ENCODE data around the gene PHACTR2.

PHACTR2 gene

DNA sequence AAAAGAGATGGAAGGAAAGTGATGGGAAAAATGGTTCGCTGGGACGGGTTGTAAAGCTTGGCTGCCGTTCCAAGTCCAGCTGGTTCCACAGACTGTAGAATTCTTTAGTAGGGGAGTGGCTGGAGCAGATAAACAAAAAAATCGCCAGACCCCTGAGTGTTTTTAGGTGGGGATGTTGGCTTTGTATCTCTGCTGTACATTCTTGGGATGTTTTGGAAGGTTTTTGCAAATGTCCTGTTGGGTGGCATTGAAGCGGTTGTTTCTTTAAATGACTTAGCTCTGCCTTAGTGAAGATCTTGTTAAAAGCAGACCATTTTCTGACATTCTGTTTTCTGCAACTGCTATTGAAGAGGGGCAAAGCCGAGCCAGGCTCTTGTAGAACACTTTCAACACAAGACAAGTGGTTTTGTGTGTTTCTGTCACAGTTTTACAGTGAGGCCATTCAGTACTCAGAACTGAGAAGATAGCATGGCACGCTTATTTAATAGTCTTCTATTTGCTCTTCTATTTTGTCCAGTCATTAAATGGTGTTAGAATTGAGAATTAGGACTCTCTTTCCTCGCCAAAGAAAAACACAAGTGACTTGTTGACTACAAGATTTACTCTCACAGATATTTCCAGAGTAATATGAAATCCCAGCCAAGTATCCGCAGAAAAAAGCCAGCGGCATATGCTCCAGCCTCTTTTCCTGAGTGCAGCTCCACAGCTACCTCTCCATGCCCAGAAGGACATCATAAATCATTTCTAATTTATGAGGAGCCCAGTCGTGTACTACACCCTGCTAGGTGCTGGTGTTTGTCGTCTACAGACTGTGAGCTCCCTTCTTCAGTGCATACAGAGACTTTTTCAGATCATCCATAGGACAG, 65.8 kb downstream of the PHACTR2 start:
- no peak for DNase-seq

DNA sequence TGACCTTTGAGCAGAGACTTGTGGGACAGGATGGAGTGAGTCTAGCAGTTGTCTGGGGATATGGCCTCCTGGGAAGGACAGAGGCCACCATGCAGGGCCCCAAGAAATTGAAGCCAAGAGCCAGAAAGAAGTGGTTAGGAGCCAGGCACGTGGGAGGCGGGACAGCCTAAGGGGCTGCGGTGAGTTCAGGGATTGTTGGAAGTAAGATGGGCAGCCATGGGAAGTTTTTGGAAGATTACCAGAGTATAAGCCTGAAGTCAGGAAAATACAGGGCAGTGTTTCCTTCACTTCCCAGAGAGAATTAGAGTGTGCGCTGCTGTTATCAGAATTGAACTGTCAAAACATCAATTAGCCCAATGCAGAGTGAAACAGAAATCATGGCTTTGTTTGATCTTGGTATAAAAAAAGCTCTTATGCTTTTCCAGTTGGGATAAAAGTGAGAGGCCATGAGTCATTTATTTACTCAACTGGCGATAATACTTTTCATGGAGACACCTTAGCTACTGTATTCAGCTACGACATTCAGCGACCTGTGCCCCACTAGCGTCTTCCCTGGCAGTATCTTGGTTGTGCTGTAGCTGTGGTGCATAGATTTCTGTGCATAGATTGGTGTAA, 66.9 kb downstream of the PHACTR2 start:
- DNase-seq = no peak

DNA sequence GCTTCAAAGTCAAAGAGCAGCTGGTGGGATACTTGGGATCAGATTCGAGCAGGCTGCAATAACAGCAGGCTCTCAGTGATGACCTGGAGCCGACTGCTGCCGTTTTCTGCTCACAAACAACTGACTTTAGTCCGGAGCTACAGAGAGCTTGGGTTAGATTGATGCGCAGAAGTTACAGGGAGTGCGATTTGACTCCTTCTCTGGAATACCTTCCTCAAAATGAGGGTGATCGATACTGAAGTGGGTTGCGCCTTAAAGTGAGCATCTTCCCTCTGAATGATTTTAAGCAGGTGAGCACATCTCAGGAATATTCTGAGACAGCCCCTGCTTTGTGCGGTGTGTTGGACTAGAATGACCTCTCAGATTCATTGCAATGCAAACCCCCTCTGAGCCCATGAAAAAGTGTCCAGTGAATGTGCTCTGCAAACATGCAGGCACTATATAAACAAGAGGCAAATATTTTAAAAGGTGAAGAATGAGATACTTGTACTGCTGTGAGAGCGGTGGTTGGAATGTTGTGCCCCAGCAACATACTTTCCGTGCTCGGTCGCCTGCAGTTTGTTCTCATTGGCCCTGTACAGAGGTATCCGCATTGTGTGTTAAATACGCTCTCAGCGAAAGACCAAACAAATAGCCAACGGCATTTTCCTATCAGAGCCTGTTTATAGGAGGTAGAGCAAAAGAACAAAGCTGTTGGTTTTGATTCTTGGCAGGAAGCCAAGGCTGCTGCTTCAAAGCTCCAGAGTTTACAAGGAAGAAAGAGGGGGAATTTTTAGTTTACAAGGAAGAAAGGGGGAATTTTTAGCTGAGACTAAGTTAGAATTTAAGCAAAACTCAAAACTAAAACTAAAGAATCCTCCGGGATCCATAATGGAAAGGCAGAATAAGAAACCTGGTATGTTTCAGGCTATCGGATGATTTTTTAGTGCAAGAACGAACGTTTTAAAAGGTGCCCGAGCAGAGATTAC, 67.7 kb downstream of the PHACTR2 start:
- no peak for DNase-seq

DNA sequence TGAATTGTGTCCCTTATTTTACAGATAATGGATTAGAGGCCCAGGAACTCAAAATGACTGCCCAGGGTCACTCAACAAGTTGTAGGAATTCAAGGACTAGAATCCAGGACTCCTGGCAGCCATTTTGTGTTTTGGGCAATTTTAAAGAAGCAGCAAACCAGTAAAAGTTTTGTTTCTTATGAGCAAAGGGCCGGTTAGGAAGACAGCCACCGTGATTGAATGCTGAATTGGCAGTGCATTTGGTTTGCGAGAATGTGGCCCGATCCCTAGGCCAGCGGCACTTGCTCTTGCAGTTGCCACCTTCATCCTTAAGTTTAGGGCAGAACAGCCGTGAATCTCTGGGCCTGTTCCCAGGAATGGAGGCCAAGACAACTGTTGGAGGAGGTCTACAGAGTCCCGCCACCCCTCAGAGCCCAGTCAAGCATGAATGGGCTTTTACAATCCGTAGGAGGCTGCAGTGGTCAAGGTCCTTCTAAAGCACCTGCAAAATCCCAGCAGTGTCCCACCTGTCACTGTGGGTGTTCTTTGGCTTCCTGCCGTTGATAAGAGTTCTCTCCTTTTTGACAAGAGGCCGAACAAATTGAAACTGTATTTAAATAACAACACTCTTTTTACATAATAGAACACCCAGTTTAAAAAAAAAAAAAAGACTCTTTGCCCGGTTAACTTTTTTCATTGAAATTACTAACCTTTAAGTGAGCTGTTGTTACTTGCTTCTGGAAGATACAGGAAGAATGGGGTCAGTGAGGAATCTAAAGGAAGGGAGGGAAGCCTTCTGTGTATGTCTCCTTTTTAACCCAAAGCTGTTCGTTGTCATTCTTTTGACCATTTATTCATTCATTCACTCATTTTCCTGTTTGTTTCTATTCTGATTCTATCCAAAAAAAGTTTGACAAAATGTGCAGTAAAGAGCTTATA, 68.7 kb downstream of the PHACTR2 start:
- DNase-seq = no peak

DNA sequence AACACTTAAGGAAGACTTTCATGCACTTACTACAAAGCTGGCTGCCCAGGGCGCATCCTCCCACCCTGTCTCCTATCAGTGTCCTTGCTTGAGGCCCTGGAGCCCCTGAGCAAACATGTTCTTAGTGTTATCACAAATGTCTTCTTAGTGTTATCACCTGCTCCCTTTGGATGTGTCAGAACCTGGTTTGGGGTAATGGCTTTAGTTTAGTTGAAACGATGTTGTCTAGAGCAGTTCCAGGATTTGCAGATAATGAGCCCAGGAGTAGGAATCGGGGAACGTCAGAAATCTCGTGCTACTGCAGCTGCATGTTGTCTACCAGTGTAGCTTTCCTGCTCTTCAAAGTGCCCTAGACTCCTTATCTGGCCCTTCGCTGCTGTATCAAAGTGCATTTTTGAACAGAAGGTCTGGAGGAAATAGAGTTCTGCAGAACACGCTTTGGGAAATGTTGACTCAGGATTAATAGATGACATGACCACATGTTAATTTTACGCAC, 69.6 kb downstream of the PHACTR2 start:
- no peak for DNase-seq

DNA sequence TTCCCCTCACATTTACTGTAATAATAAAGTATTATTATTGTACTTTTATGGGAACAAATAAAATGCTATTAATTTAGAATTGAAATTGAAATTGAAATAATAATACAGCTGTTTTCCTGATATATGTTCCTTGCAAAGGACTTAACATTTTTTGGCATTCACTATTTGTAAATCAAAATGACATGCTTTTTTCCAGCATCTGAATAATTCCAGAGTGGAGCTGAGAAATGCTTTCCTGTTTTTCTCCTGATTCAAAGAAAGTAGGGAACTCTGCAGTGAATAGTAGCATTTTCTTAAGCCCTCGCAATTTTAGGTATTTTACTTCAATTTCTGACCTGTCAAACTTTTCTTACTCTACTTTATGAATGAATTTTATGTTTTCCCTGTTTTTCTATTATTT, 72.1 kb downstream of the PHACTR2 start:
- no peak for DNase-seq

DNA sequence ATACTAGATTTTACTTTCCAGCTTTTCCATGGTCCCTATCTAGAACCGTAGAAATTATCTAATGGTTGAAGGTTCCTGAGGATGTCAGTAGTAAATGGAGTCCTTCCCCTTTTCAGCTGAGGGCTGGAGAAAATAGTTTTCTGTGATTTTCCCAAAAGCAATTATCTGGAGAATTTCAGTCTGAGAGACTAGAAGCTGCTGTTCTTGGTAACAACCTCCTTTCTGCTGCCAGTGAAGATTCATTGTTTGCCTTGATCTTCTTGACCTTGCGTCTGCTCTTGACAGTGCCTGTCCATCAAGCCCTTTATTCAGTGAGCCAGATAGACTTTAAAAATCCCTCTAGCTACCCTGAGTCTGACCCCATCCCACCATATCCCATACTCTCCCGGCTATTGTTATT, 73.1 kb downstream of the PHACTR2 start:
- DNase-seq = no peak

DNA sequence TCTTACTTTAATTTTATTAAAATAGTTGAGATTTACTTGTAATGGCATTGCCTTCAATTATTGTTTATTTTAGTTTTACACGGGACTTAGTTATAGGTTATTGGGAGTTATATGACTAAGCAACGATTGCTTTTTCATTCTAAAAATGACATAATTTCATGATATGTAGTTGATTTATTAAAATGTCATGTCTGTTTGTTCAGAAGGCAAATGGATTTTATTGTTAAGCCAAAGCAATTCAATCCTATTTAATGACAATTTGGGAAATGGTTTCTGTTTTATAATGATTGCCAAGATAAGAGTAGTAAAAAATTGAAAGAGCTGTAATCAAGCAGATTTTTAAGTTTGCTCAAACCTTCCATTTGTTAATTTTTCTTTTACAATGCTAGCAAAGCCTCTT, 74.7 kb downstream of the PHACTR2 start:
- DNase-seq = no peak

DNA sequence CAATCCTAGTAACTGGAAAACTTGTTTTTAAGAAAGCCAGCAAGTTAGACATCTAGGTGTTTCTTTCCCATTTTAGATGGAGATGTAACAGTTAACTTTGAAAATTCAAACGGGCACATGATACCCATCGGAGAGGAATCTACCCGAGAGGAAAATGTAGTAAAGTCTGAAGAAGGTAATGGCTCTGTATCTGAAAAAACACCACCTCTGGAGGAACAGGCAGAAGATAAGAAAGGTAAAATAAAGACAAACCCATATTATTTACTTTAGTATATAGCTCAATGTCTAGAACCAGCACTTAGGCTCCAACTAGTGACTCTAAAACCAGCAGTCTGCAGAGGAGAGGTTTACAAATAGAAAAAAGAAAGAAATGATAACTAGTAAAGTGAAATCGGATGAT, 75.9 kb downstream of the PHACTR2 start:
- DNase-seq = no peak

DNA sequence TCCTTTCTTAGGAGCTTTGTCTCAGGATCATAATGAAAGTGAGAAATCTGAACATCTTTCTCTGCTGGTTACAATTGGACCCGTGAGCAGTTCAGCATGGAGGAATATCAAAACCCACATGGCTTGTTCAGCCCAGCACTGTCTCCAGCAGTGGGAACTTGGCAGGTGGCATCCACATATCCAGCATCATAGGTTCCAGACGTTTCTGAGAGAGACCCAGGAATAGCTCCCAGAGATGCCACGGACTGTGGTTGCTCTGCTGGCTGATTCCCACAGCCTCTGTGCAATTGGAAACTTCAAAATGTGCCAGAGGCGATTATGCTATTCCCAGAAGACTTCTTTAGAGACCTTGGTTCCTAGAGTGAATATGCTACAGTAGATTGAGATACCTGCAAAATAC, 76.4 kb downstream of the PHACTR2 start:
- DNase-seq = no peak

DNA sequence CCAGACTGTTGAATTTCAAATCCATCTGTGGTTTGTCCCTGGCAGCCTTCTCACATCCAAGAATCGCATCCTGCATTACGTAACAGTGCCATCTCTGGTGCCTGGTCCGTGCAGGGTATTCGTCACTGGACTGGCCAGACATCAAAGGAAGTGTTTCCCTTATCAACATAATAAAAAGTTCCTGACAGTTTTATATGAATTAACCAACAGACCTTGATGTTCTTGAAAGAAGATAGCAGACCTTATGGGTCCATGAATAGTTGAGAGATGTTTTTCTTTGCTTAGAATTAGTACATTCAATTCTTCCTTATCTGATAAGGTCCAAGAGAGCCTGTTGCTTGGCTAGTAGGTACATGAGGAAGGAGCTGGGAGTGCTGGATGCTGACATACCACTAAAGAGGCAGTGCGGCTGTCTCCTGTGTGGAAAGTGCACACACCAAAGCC, 77.6 kb downstream of the PHACTR2 start:
- DNase-seq = no peak

DNA sequence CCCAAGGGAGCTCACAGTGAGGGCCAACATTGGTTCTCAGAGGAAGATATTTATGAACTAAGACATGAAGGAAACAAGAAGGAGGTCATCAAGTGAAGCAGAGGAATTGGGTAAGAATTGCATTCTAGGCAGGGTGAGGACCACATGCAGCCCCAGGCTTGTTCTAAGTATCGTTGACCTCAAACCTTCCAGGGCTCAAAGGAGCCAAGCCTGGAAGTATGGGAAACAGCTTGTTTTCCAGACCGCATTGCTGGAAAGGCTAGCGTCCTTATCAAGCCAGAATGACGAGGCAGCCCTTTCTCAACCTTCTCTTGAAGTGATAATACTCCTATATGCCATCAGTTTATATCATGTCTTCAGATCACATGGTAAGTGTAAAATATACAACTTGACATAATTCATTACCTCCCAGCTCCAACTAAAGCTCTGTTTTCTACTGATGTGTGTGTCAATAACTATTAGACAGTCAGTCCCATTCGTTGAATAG, 79.6 kb downstream of the PHACTR2 start:
- no peak for DNase-seq

DNA sequence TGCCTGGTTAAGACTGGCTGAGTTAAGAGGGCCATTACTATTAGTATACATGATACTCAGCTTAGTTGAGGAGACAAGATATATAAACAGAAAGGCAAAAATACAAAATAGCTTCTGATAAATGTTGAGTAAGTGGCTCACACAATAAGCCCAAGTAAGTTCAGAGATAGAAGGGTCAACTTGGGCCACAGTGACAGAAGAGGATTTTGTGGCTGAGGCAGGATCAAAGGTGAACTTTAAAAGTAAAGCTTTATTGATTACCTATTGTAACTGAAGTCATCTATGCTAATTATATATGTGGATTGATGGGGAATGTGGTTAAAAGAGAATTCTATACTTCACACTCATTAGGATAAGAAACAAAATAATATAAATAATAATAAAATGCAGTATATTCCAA, 80.8 kb downstream of the PHACTR2 start:
- DNase-seq = no peak

DNA sequence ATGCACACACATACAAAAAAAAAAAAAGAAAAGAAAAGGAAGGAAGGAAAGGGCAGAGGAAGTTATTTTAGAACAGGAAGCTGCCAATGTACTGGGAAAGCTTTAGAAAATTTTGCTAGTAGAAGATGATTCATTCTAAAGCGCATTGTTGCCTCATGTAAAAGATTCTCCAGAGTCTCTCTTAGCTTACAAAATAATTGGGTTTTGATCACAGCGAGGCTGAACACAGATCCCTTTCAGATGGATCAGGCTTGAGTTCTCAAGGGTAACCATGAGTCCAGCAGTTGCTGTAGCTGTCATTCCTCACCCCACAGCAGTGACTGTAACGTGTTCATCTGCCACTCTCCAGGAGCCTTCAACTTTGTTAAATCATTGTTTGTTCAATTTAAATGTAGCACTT, 81.9 kb downstream of the PHACTR2 start:
- no peak for DNase-seq

DNA sequence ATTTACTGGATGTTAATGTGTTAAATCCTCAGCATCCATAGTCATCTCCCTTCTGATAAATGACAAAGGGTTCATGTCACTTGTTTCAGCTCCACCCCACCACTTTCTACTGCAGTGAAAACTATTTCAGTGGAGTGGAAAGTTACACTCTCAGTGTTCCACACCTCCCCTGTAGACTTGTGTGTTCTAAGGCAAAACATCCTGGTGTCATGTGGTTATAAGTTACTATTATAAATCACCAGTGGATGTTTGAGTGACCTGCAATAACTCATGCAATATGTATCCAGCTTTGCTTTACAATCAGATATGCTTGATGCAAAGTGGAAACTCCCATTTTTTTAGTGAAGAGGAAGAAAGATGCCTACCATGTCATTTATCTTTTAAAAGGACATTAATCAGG, 83.3 kb downstream of the PHACTR2 start:
- DNase-seq = no peak

DNA sequence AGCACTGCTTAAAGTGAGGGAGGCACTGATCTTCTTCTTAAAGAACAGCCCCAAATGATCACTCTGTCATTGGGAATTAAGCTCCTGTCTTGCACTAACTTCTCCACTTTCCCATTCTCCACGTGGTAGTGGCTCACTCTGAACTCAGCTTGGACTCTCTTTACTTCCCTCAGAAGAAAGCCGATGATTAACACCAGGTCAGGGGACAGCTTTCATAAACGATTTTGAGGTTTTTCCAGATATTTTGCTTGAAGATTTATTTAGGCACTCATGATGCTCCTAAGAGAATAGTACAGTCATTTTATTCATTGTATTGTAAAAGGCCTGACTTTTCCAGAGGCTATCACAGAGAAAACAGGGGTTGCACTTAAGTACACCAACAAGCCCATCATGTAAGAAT, 84.4 kb downstream of the PHACTR2 start:
- DNase-seq = no peak

DNA sequence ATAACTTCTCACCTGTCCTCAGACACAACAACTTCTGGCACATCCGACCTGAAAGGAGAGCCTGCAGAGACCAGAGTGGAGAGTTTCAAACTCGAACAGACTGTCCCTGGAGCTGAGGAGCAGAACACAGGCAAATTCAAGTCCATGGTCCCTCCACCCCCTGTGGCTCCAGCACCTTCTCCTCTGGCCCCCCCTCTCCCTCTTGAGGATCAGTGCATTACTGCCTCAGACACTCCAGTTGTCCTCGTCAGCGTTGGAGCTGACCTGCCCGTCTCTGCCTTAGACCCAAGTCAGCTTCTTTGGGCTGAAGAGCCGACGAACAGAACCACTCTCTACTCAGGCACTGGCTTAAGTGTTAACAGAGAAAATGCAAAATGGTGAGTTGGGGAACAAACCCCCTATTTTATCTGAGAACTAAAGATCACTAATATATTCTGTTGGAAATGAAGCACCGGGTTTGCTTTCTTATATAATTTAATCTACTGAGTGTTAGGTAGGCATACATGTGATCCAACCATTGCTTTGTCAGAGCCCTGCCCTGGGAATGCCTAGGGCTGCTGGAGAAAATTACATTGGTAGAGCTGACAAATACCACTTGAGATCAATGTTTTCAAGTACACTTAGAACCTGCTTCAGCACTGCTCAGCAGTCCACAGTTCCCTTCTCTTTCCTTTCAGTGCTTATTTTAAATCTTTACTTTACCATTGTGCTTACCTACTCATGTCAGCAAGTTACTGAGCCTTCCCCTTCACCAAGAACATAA, 87.8 kb downstream of the PHACTR2 start:
- DNase-seq = no peak

DNA sequence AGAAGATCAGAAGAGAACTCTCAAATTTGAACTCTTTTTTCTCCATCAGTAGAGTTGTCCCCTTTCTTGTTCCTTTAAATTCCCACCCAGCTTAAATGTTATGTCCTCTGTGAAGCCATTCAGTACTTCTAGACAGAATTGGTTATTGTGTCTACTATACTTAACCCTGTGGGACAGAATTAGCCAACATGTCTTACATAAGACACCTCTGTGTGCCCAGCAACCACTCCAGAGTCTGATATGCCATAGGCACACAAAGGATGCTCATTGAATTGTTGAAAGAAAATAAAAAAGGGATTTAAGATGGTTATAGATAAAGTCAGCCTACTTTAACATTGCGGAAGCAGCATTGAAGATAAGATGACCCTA, 88.4 kb downstream of the PHACTR2 start:
- DNase-seq = no peak

DNA sequence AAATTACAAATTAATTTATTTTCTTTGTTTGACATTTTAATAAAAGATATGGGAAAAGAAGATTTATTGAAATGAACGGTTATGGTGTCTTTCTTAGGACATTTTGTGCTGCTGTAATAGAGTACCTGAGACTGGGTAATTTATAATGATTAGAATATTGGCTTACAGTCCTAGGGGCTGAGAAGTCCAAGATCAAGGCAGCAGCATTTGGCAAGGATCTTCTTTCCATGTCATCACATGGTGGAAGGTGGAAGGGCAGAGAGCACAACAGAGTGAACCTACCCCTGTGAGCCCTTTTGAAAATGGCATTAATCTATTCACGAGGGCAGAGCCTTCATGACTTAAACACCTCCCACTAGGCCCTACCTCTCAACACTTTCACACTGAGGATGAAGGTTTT, 89.7 kb downstream of the PHACTR2 start:
- DNase-seq = no peak

DNA sequence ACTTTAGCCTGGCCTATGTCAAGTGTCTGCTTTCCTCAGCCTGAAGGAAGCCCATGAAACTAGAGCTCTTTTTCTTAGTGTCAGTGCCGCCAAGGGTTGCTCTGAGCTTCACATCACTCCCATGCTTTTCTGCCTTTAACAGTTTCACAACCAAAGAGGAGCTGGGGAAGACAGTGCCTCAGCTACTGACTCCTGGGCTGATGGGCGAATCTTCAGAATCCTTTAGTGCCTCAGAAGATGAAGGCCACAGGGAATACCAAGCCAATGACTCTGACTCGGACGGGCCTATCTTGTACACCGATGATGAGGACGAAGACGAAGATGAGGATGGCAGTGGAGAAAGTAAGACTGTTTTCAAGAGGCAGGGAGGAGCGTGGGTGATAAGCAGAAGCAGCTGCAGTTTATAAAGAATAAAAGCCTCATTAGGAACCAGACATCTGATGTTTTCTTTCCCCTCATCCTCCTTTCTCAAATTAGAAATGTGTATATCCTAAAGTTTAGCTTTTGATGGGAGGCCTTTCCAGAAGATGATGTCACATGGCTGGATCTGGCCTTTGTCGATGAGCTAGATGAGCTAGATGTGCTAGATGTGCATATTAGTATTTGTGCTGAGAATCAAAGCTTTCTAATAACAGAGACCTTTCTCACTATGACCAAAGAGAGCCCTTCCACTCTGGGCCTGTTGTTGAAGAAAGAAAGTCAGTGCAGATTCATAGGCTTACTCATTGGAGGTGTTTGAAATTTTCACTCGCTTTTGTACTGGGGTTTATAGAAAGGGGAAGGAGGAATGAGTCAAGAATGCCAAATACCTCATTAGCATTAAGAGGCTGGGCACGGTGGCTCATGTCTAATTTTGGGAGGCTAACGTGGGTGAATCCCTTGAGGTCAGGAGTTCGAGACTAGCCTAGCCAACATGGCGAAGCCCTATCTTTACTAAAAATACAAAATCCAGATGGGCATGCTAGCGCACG, 94.6 kb downstream of the PHACTR2 start:
- no peak for DNase-seq

Data from activated gamma-delta T cell treated with Interleukin-2 at 50 U/mL for 16 hours (primary cell).